RCC 7860 (cell line): ENCODE measurements around the gene TAF1B.

Experiments
- DNase-seq: peaks from one replicate; pipeline ENCODE4 v3.0.0-alpha.2; 2015; ENCODE audit warnings: low spot score
- FAIRE-seq: peaks from 2 replicates; lab custom pipeline; 2012; peaks lifted over from hg19 to GRCh38; lab: Jason Lieb, UNC

Gene TAF1B

DNA sequence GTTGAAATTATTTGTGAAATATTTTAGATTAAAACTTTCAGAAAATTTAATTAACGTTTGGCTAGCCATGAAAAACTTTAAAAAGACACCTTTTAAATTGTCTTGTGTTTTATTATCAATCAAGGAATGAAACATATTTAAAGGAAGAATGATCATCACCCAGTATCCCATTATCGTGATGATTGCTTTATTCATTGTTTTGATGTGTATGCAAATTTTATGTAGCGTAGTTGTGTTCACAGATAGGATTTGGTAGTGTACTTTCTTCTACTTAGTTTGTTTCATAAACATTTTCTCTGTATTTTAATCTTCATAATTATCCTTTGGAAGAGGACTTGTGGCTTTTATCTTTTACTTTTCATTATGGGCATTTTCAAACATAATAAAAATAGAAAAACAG is 116.0 kb downstream of the TAF1B start:
- DNase-seq (no peak), FAIRE-seq (no peak)

DNA sequence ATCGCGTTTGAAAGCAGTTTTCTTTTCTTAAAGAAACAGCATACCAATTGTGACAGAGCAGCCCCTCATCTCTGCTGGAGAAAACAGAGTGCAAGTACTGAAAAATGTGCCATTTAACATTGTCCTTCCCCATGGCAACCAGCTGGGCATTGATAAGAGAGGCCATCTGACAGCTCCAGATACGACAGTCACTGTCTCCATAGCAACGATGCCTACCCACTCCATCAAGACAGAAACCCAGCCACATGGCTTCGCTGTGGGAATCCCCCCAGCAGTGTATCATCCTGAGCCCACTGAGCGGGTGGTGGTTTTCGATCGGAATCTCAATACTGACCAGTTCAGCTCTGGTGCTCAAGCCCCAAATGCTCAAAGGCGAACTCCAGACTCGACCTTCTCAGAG is 117.7 kb downstream of the TAF1B start:
- DNase-seq: no peak
- FAIRE-seq: no peak

- FAIRE-seq: no peak
These were observed 121.2 kb downstream of the TAF1B start for GRCh38 chr2:9964334-9964980.

DNA sequence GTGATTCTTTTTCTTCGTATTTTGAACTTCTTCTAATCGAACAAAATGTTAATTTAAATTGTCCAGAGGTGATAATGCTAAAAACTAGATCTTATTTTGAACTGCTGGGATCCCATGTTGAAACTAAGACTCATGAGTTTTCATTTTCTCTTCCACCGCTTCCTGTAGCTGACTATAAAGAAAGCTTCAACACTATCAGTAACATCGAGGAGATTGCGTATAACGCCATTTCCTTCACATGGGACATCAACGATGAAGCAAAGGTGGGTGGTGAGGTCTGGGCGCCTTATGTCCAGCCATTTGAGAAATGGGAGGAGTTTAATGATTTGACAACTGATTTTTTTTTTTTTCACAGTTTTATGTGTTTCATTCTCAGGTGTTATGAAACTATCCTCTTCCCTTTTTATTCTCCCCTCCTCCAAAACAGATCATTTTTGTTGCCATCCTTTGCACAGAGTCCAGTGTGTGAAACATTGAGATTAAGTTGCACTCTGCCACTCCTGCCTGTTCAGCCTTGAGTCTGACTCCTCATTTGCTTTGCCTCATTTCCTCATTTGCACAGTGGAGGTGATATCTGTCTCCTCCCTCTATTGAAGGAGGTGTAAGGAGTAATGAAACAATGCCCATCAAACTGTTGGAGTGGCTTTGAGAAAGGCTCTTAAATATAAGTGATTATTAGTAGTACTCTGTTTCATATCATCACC is 122.0 kb downstream of the TAF1B start:
- no peak for DNase-seq
- FAIRE-seq: no peak

More at GRCh38 chr2:9964334-9964980, 121.2 kb downstream of the TAF1B start:
- no peak for DNase-seq

- FAIRE-seq: no peak
- DNase-seq: no peak
These were observed 123.3 kb downstream of the TAF1B start for GRCh38 chr2:9966491-9967022.

GRCh38 chr2:9967053-9967775 is 123.9 kb downstream of the TAF1B start:
- FAIRE-seq: no peak

DNA sequence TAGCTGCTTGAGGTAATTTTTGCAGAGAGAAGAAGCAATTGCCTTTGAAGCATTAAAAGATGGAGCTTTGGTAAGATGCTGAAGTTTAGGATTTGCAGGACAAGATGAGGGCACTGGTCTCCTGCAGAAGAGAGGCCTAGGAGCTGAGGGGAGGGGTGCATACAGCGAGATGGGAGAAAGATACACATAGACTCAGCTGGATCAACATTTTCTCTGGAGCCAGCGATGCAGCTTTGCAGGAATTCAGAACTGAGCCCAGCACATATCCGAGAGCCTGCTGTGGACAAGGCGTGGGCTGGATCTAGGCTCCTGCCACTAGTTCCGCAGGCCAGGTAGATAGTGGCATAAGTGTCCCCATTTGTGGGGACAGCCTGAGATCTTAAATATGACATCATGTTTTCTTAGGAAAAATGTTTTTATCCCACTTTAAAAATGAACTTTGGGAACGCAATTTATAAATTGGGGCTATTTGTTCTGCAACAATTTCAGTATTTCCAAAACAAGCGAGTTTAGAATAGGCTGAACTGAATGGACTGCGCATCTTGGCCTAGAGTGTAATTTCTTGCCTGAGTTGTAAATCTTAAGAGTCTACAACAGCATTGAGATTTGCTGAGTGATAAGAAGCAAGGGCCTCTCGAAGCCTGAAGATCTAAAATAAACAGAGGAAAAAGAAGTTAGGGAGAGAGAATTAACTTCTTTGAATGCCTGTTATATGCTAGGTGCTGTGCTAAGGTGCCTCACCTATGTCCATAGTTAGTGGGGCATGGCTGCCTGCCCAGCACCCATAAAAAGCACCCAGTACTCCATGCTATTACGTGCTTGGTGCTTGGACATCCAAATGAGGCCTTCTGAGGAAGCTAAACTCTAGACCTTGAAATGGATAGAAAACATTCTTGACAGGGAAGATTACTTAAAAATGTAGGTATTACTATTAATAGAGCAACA is 125.6 kb downstream of the TAF1B start:
- no peak for FAIRE-seq
- no peak for DNase-seq

More at GRCh38 chr2:9967053-9967775, 123.9 kb downstream of the TAF1B start:
- DNase-seq: no peak

DNA sequence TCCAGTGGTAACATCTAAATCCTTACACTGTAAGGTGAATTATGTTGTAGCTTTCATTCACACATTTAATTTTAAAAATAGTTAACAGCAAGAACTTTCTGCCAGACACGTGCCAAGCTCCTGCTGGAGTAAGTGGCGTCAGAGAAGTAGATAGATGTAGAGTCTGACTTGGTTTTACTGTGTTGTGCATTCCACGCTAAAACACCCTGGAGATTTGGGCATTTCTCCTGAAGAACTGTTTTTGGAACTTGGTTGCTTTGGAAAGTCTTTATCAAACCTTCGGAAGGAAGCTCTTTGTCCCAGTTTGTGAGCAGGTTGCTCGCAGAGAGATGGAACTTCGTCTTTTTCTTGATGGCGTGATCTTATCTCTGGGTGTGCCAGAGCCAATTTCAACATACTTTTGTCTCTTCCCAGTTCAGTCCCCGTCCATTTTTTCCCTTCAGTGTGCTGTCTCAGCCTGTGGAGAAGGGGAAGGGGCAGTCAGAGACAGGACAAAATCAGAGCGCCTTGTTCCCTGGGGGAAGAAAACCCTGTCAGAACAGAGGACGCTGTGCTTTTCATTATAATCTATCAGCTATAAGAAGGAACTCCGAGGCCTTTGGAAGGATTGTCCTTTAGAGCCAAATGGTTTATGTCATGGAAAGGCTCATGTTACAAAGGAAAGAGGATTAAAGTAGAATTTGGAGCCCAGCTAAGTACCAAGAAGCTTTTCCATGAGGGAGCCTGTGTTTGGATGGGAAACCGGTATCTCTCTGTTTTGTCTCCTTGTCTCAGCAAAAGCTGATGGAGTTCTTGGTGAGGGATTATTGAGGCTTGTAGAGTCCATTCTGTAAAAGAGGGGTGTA is 127.1 kb downstream of the TAF1B start:
- DNase-seq: no peak
- FAIRE-seq: no peak

DNA sequence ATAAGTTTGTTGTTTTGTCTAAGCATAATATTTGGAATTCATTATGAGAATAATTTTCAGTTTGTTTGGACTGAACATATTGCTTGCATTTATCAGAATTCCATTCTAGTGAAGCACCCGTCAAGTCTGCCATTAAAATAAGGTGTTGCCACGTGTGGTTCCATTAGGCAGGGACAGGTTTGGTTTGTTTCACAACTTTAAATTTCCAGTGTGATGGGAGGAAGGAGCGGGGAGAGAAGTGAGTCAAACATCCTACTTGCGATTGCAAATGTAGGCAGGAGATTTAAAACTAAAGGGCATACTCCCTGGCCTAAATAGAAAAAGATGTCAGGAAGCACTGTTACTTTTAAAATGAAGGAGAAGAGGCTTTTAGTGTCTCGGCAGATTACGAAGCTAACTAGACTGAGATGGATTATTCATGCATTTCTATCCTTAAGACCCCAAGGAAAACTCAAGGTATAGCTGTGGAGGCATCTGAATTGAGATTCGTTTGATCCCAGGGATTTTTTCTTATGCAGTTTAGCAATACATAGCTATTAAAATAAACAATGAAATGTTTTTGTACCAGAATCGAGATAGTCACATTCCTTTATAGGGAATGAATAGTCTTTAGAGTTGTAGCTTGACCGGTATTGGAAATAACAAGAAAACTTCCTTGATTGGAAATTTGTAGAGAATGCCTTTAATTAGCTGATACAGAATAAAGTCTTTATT is 128.0 kb downstream of the TAF1B start:
- FAIRE-seq (no peak), DNase-seq (no peak)

- DNase-seq: no peak
- FAIRE-seq: no peak
These were observed 128.6 kb downstream of the TAF1B start for GRCh38 chr2:9971890-9972289.

- no peak for DNase-seq
- FAIRE-seq: no peak
These were observed 129.6 kb downstream of the TAF1B start for GRCh38 chr2:9972621-9973479.

GRCh38 chr2:9973690-9974089 is 130.4 kb downstream of the TAF1B start:
- FAIRE-seq (no peak), DNase-seq (no peak)

DNA sequence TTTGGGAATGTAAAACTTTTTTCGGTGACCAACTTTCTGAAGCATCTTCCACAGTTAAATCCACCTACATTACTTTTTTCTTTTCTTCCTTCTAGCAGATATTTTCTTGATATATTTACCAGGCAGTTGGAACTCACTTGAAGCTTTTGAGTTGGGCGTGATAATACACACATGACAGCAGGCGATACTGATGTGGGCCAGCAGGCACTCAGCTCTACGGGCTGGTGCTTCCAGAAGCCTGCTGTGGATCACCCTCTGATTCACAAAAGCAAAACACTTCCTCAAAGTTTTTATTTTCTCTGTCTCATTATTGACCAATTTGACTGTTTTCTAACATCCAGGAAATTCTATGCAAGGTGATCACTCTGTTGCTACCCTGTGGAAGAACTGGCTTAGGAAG is 131.1 kb downstream of the TAF1B start:
- no peak for FAIRE-seq
- no peak for DNase-seq

GRCh38 chr2:9975328-9975727 is 132.1 kb downstream of the TAF1B start:
- FAIRE-seq: no peak

DNA sequence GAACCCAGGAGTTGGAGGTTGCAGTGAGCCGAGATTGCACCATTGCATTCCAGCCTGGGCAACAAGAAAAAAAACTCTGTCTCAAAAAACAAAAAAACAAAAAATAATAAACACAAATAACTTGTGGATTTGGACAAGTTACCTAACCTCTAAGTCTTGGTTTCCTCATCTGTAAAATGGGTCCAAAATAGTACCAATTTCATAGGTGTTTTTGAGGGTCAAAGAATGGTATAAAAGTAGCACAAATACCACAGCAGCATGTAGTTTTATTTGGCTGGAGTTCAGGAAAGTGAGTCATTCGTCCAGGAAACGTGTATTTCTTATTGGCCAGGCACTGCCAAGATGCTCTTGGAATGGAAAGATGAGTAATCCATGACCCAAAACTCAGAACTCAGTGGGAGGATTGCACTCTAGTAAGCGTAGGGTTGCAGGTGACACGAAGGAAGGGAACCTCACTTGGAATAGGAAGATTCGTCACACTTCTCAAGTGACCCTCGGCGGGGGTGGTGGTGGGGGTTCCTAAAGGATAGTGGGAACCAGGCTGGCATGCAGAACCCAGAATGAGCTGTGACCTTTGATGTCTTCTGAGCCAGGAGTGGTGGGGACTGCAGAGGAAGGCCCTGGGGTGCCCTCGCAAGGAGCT is 132.7 kb downstream of the TAF1B start:
- FAIRE-seq: peak; percentile 97
- DNase-seq: peak; percentile 89

More at GRCh38 chr2:9975328-9975727, 132.1 kb downstream of the TAF1B start:
- no peak for DNase-seq

GRCh38 chr2:9979977-9980376 is 136.7 kb downstream of the TAF1B start:
- DNase-seq (no peak), FAIRE-seq (no peak)

- no peak for FAIRE-seq
- no peak for DNase-seq
These were observed 137.2 kb downstream of the TAF1B start for GRCh38 chr2:9980520-9980919.

GRCh38 chr2:9981655-9982054 is 138.4 kb downstream of the TAF1B start:
- FAIRE-seq: no peak
- DNase-seq: no peak
